ENCODE data around the gene ST6GAL1.
A peak's percentile ranks its signal among the peaks of the same experiment; 100 is the strongest.
"Not testable (repeated sequence)": the region's sequence is repeated elsewhere in the genome, so short reads cannot be mapped to it uniquely, and the experiment has no call there.

ST6GAL1 gene

GRCh38 chr3:186930143-186930640 lies at the start of gene ST6GAL1:
ST6GAL1 (plus strand) TSS chr3:186930526; CDS start chr3:187042704, 112,178 bp downstream.
- H3K79me2 ChIP-seq (ENCODE audit: insufficient read depth, low read depth): no peaks in the 10 kb centered on the region
- H3K4me3 ChIP-seq (IDR thresholded peaks at IDR 0.05; ENCODE audit: insufficient read depth, low read depth, low read length): peak within 1 kb of the TSS; percentile 40
- peak within 1 kb of the TSS; percentile 95 for H3K4me2 ChIP-seq
- H3K9ac ChIP-seq: peak within 1 kb of the TSS; percentile 76
- H4K20me1 ChIP-seq (ENCODE audit: insufficient read depth): no peaks in the 10 kb centered on the region
- no peaks in the 10 kb centered on the region for H3K27me3 ChIP-seq (ENCODE audit: insufficient read depth, low read depth)
- H3K27ac ChIP-seq: peak within 1 kb of the TSS; percentile 27; the same call in 1 of the 2 replicates
- H2AFZ ChIP-seq (ENCODE audit: low read depth): peak within 1 kb of the TSS; percentile 87
- peaks cover 10% of the 10 kb centered on the region for H3K4me1 ChIP-seq (ENCODE audit: low read depth, poor library complexity, severe bottlenecking)
- no peaks in the 10 kb centered on the region for H3K36me3 ChIP-seq (ENCODE audit: insufficient read depth)
- TF ChIP-seq CTCF (conservative IDR thresholded peaks at IDR 0.05; ENCODE audit: low read depth, low read length): no peak; the same call in 1 of the 2 replicates

- H3K4me3 ChIP-seq (IDR thresholded peaks at IDR 0.05; ENCODE audit: insufficient read depth, low read depth, low read length): no peak overlapping the region
- H3K79me2 ChIP-seq (ENCODE audit: insufficient read depth, low read depth): no peaks in the 10 kb centered on the region
- no peaks in the 10 kb centered on the region for H3K4me1 ChIP-seq (ENCODE audit: low read depth, poor library complexity, severe bottlenecking)
- H3K27me3 ChIP-seq (ENCODE audit: insufficient read depth, low read depth): no peaks in the 10 kb centered on the region
- no peak for TF ChIP-seq CTCF (conservative IDR thresholded peaks at IDR 0.05; ENCODE audit: low read depth, low read length)
- no peaks in the 10 kb centered on the region for H4K20me1 ChIP-seq (ENCODE audit: insufficient read depth)
- no peak overlapping the region for H2AFZ ChIP-seq (ENCODE audit: low read depth)
- no peak overlapping the region for H3K4me2 ChIP-seq
- H3K9ac ChIP-seq: no peak overlapping the region
- H3K36me3 ChIP-seq (ENCODE audit: insufficient read depth): no peaks in the 10 kb centered on the region
- H3K27ac ChIP-seq: no peak overlapping the region
These were observed 48.2 kb upstream of the ST6GAL1 start for GRCh38 chr3:186882150-186882524.

GRCh38 chr3:186882881-186883685 lies 47.2 kb upstream of the ST6GAL1 start:
- H4K20me1 ChIP-seq (ENCODE audit: insufficient read depth): no peaks in the 10 kb centered on the region
- no peaks in the 10 kb centered on the region for H3K4me1 ChIP-seq (ENCODE audit: low read depth, poor library complexity, severe bottlenecking)
- H3K4me2 ChIP-seq: no peak overlapping the region
- no peak overlapping the region for H3K4me3 ChIP-seq (IDR thresholded peaks at IDR 0.05; ENCODE audit: insufficient read depth, low read depth, low read length)
- no peak overlapping the region for H3K9ac ChIP-seq
- H2AFZ ChIP-seq (ENCODE audit: low read depth): no peak overlapping the region
- H3K27ac ChIP-seq: no peak overlapping the region
- no peaks in the 10 kb centered on the region for H3K27me3 ChIP-seq (ENCODE audit: insufficient read depth, low read depth)
- H3K36me3 ChIP-seq (ENCODE audit: insufficient read depth): no peaks in the 10 kb centered on the region
- TF ChIP-seq CTCF (conservative IDR thresholded peaks at IDR 0.05; ENCODE audit: low read depth, low read length): no peak
- H3K79me2 ChIP-seq (ENCODE audit: insufficient read depth, low read depth): no peaks in the 10 kb centered on the region

- Histone ChIP-seq H3K4me3 (IDR thresholded peaks at IDR 0.05; ENCODE audit: insufficient read depth, low read depth, low read length) (no peak overlapping the region), H3K79me2 (ENCODE audit: insufficient read depth, low read depth) (no peaks in the 10 kb centered on the region), H3K9ac (no peak overlapping the region), H3K27me3 (ENCODE audit: insufficient read depth, low read depth) (no peaks in the 10 kb centered on the region), H3K27ac (no peak overlapping the region), H2AFZ (ENCODE audit: low read depth) (no peak overlapping the region), H3K4me2 (no peak overlapping the region), H4K20me1 (ENCODE audit: insufficient read depth) (no peaks in the 10 kb centered on the region), H3K4me1 (ENCODE audit: low read depth, poor library complexity, severe bottlenecking) (no peaks in the 10 kb centered on the region), H3K36me3 (ENCODE audit: insufficient read depth) (no peaks in the 10 kb centered on the region)
- no peak for TF ChIP-seq CTCF (conservative IDR thresholded peaks at IDR 0.05; ENCODE audit: low read depth, low read length)
These were observed 46.7 kb upstream of the ST6GAL1 start for GRCh38 chr3:186883686-186884058.

- not testable (repeated sequence) for H3K27ac ChIP-seq; H2AFZ ChIP-seq (ENCODE audit: low read depth); H4K20me1 ChIP-seq (ENCODE audit: insufficient read depth)
These were observed 45.5 kb upstream of the ST6GAL1 start for GRCh38 chr3:186884868-186885267.

More at GRCh38 chr3:186884868-186885267, 45.5 kb upstream of the ST6GAL1 start:
- H3K27me3 ChIP-seq (ENCODE audit: insufficient read depth, low read depth); H3K4me1 ChIP-seq (ENCODE audit: low read depth, poor library complexity, severe bottlenecking); H3K79me2 ChIP-seq (ENCODE audit: insufficient read depth, low read depth); H3K4me2 ChIP-seq; H3K9ac ChIP-seq; H3K36me3 ChIP-seq (ENCODE audit: insufficient read depth); H3K4me3 ChIP-seq (IDR thresholded peaks at IDR 0.05; ENCODE audit: insufficient read depth, low read depth, low read length): not testable (repeated sequence)

Data from KMS-11 (cell line).